Raji (cell line): Measurements from ENCODE around the gene NDUFA8.

Experiments
- POLR2A ChIP-seq: IDR thresholded peaks from 2 replicates; pipeline ENCODE4 v1.6.1; 2011; ENCODE audit warnings: low read depth, low read length, control low read depth; ENCODE audit not compliant: insufficient read depth

Gene NDUFA8

GRCh38 chr9:122121931-122122330 lies 37.6 kb downstream of the NDUFA8 start:
- TF ChIP-seq POLR2A, result no peak

GRCh38 chr9:122121391-122121790 lies 38.2 kb downstream of the NDUFA8 start:
- TF ChIP-seq POLR2A, result no peak

- no peak for TF ChIP-seq POLR2A
Measured at GRCh38 chr9:122120316-122121071, 39.1 kb downstream of the NDUFA8 start.

GRCh38 chr9:122119721-122120120 lies 39.9 kb downstream of the NDUFA8 start:
- no peak for TF ChIP-seq POLR2A

GRCh38 chr9:122119166-122119521 lies 40.4 kb downstream of the NDUFA8 start:
- TF ChIP-seq POLR2A, result no peak

GRCh38 chr9:122118343-122119165 lies 41.0 kb downstream of the NDUFA8 start:
- TF ChIP-seq POLR2A, result no peak

GRCh38 chr9:122116448-122117173 lies 43.0 kb downstream of the NDUFA8 start:
- no peak for TF ChIP-seq POLR2A

- TF ChIP-seq POLR2A, result no peak
Measured at GRCh38 chr9:122116040-122116439, 43.5 kb downstream of the NDUFA8 start.

- no peak for TF ChIP-seq POLR2A
Measured at GRCh38 chr9:122115176-122116035, 44.2 kb downstream of the NDUFA8 start.

GRCh38 chr9:122113574-122113973 lies 46.0 kb downstream of the NDUFA8 start:
- no peak for TF ChIP-seq POLR2A

GRCh38 chr9:122112238-122112637 lies 47.3 kb downstream of the NDUFA8 start:
- no peak for TF ChIP-seq POLR2A

- no peak for TF ChIP-seq POLR2A
Measured at GRCh38 chr9:122111413-122112085, 48.0 kb downstream of the NDUFA8 start.

GRCh38 chr9:122110100-122110833 lies 49.3 kb downstream of the NDUFA8 start:
- TF ChIP-seq POLR2A, result no peak

GRCh38 chr9:122109035-122109813 lies 50.4 kb downstream of the NDUFA8 start:
- no peak for TF ChIP-seq POLR2A
